ELR (cell line): ENCODE data around the gene TGM2.
A peak's percentile ranks its signal among the peaks of the same experiment; 100 is the strongest.
"Not testable (repeated sequence)": the region's sequence is repeated elsewhere in the genome, so short reads cannot be mapped to it uniquely, and the experiment has no call there.

ENCODE experiments used
- DNase-seq: peaks from one replicate; pipeline ENCODE4 v3.0.0-alpha.2; 2015; ENCODE audit warnings: low read depth

The TGM2 gene

DNA sequence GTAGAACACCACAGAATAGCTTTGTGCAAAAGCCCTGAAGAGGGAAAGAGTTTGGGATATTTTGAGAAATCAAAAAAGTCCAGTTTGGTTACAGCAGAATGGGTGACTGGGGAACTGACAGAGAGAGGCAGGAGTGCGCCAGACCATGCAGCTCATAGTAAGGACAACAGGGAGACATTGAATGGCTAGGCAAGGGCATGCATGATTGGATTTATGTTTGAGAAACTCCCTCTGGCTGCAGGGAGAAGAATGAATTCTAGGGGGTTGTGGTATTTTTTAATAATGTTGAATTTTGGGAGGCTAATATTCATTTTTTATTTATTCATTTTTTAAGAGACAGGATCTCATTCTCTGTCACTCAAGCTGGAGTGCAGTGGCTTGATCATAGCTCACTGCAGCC is 49.9 kb downstream of the TGM2 start:
- DNase-seq, result no peak

DNA sequence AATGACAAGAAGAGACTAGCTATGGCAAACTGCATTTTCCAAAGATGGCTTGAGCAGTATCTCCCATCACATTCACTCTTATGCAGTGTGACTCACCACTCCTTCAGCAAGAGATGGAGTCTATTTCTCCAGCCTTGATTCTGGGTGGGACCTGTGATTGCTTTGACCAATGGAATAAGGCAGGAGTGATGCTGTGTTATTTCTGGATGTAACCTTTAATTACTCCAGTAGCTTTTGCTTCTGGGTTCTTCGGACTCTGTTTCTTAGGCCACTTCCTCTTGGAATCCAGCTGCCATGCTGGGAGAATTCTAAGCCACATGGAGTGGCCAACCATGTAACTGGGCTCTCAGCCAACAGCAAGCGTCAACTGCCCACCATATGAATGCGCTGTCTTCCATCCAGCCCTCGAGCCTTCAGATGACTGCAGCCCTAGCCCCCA is 50.7 kb downstream of the TGM2 start:
- DNase-seq, result peak; percentile 85

DNA sequence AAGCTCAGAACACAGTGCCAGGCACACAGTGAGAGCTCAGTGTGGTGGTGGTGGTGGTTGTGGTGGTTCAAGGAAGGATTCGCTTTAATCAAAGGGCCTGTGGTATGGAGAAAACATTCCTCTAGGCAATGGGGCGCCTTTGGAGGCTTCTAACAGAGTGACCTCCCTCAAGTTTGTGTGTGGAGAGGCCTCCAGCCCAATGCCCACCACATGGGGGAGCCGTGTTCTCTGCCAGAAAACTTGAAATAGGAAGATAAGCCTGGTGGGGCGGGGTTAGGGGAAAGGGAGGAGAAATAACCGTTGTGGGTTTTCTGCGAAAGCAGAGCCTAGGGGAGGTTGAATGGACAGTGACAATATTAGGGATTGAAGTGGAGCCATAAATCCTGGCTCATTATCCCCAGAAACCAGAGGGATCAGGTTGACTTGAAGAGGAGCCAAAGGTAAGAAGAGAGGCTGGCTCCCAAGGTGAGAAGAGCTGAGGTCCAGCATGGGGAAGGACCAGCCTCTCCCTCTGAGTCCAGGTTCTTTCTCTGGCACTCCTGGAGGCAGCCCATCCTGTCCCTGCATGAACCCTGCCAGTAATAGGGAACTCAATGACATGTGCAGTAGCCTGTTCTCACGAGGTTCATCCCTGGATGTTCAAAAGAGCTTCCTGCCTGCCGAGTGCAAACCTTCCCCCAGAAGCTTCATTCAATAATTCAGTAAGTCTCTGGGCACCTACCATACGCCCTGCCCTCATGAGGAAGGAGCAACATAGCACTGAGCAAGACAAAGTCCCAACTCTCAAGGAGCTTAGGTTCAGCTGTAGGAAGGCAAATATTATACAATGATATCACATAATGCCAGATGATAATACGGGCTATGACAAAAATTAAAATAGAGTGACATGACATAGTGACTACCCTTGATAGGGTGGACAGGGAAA is 51.4 kb downstream of the TGM2 start:
- DNase-seq, result peak; percentile 69

DNA sequence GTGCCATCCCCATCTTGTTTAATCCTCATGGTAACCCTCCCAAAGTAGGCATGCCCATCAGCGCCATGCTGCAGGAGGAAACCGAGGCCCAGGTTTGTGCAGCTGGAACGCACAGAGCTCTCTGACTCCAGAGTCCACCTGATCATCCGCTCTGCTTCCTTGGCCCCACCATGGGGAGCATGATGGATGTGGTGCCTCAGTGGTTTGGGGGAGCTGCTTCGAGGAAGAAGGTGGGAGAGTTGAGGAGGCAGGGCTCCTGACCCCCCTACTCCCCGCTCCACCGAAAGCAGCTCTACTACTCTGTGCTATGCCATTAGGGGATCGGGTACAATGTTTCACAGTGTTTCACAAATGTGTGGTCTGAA is 52.2 kb downstream of the TGM2 start:
- DNase-seq, result no peak

DNA sequence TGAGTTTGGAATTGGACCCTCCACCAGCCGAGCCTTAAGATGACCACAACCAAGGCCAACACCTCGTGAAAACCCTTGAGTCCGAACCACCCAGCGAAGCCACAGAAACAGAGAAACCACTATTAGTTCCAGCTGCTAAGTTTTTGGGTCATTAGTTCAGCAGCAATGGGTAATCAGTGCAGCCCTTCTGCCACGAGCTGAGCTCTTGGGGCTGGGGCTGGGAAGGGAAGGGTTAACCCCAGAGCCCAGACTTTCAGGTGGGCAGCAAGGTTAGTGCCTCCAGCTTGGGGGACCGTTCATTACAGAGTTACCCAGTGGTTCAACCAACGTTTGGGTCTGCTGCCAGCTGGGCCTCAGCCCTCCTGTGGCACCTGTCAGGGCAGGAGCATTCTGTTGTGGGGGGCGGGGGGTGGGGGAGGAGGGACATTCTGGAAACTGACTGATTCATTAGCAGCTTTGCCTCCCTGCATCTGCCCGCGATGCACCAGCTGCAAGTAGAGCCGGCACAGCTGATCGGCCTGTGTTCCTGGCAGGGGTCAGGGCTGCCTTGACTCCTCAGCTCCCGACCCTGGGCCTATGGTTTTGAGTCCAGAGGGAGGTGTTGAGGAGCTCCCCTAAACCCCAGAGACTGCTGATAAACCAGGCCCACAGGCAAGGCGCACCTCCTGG is 52.7 kb downstream of the TGM2 start:
- no peak for DNase-seq

DNA sequence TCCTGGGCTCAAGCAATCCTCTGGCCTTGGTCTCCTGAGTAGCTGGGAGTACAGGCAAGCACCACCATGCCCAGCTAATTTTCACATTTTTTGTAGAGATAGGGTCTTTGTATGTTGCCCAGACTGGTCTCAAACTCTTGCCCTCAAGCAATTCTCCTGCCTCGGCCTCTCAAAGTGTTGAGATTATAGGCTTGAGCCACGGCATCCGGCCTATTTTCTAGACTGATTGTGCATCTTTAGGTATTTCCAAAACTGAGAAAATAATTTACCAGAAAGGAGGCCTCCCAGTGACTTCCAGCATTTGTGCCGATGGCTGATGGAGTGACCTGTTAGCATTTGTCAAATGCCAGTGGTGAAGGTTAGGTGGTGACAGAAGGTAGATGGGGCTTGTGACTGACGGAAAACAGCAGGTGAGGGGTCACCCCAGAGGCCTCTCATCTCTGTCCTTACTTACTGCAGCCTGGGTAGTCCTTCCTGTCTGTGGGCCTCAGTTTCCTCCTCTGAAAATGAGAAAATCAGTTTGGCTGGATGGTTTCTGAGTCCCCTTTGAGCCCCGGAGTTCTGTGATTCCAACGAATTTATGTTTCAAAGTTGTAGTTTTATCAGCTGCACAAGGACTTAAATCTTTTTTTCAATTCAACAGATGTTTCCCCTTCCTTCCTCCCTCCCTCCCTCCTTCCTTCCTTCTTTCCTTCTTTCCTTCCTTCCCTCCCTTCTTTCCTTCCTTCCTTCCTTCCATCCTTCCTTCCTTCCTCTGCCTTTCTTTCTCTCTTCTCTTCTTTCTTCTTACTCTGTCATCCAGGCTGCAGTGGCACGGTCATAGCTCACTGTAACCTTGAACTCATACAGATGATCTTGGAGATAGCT is 53.5 kb downstream of the TGM2 start:
- no peak for DNase-seq

DNA sequence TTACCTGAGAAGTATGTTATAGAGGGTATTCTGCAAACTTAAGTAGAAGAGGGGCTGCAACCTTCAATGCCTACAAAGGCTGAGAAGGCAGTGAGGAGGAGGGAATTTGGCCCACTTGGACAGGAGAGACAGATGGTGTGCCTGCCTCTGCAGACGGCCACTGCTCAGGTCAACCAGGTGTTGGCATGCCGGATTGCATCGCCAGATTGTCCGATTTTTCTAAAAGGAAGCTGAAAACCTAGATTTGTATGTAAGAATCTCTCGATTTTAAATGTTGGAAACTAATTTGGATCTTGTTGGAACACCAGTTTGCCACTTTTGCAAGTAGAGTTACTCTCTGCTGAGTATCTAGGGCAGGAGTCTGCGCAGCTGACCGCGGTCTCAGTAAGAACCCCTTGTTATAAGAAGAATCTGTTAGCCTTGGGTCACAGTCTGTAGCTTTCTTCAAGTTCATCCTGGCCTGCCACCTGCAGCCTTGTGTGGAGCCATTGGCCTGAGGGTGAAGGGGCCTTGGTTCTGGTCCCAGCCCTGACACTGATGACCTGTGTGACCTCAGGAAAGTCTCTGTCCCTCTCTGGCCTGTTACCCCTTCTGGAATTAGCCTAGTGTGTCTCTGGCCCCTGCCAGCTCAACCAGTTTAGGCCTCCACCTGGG is 54.4 kb downstream of the TGM2 start:
- no peak for DNase-seq

DNA sequence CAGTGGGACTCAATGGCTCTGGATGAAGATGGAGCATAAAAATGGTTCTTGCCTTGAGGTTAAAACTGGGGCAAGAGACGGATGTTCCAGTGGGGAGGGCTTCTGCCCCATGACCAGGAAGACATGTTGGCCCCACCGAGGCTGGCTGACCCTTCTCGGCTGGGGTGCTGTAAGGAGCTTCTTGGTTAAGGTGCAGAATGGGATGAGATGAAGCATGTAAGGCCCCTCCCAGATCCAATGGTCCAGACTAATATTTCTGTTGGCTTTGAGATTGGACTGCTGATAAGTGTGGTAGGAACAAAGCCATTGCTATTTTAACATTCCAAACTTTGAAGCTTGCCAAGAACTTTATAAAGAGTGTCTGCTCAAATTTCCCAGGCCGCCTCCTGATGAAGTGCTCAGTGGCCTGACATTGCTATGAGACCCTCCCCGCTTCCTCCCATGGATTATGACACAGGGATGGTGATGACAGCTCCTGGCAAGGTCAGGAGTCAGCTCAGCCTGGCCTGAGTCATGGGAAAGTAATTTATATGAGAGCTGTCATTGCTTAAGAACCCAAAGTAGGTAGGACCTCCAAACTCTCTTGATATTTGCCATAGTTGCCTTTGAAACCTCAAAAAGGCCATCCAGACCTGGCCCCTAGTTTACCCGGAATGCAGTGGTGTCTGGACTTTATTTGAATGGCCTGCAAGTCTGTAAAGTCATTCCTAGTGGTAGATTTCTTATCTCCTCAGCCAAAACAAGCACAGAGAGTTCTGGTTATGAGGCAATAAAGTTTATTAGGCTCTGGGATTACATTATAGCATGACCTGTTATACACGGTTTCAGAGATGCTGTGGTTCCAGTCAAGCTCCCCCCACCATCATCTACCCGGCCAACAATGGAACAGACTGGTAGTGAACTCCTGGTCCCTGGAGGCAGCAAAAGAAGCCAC is 55.2 kb downstream of the TGM2 start:
- DNase-seq, result peak; percentile 98

DNA sequence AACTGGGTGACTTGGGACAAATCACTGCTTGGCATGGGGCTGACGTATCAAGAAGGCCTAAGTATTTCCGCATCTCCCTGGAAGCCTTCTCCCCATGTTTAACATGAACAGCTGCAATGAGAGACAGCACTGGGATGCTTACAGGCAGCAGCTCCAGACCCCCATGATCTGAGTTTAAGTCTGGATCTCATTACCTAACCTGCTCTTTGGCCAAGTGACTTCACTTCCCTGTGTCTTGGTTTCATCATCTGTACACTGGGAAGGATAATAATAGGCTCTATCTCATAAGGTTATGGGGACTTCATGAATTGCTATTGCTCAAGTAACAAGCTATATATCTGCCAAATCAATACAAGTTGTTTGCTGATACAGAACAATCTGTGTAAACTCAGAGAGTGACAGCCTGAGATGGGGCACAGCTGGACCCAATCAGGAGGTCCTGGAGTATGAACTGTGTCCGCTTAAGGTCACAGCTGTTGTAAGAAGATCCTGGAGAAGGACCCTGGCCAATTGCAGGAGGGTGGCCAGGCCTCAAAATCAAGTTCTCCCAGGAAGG is 56.0 kb downstream of the TGM2 start:
- no peak for DNase-seq

DNA sequence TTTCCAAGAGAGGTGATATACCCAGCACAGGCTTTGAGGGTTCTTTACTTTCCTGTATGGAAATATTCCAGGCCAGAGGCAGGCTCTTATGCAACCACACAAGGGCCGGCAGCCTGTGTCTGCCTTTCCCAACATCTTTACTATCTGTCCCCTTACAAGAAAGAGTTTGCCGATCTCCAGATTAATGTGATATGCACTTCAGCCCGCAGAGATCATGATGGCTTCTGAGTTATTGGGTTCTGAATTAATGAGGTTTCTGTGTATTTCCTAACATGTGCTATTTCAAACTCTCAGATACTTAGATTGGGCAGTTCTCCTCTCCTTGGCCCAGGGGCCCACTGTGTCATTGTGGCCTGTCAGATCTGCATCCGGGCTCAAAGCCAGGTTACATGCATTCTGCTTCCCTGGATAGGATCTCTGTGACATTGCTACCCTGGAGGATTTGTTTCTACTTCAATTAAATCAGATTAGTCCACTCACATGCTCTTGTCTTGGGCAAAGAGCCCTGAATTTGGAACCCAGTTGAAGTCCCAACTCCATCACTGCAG is 56.6 kb downstream of the TGM2 start:
- peak; percentile 38 for DNase-seq

DNA sequence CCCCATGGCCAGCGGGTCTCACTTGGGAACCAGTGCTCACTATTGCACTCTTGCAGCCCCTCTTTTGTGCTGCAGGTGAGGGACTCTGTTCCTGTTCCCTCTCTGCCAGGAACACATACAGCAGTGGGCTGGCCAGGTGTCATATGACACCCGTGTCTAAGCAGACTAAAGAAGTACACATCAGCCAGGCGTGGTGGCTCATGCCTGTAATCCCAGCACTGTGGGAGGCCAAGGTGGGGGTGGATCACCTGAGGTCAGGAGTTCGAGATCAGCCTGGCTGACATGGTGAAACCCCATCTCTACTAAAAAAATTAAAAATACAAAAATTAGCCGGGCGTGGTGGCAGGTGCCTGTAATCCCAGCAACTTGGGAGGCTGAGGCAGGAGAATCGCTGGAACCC is 57.2 kb downstream of the TGM2 start:
- not testable (repeated sequence) for DNase-seq

DNA sequence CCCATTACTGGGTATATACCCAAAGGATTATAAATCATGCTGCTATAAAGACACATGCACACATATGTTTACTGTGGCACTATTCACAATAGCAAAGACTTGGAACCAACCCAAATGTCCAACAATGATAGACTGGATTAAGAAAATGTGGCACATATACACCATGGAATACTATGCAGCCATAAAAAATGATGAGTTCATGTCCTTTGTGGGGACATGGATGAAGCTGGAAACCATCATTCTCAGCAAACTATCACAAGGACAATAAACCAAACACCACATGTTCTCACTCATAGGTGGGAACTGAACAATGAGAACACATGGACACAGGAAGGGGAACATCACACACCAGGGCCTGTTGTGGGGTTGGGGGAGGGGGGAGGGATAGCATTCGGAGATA is 57.7 kb downstream of the TGM2 start:
- DNase-seq, result not testable (repeated sequence)

DNA sequence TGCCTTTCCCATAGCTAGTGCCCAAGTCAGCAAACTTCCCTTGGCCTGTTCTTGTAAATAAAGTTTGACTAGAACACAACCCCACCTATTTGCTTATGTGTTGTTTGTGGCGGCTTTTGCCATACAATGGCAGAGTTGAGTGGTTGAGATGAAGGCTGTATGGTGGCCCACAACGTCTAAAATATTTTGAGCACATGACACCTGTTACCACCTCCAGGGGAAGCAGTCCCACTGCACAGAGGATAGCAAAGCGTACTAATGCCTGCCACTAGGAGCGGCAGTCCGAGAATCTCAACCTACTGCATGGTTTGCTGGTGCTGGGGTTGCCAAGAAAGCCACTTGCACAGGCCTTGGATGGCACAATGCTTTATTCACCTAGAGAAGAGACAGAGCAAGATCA is 58.6 kb downstream of the TGM2 start:
- DNase-seq, result no peak

DNA sequence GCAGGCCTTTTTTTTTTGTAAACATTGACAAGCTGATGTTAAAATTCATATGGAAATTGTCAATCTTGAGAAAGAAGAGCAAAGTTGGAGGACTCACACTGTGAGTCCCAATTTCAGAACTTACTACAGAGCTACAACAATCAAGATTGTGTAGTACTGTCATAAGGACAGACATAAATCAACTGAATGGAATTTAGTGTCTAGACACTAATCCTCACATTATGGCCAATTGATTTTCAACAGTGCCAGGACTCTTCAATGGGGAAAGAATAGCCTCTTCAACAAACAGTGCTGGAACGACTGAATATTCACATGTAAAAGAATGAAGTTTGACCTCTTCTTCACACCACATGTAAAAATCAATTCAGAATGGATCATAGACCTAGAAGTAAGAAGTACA is 60.8 kb downstream of the TGM2 start:
- DNase-seq, result no peak

DNA sequence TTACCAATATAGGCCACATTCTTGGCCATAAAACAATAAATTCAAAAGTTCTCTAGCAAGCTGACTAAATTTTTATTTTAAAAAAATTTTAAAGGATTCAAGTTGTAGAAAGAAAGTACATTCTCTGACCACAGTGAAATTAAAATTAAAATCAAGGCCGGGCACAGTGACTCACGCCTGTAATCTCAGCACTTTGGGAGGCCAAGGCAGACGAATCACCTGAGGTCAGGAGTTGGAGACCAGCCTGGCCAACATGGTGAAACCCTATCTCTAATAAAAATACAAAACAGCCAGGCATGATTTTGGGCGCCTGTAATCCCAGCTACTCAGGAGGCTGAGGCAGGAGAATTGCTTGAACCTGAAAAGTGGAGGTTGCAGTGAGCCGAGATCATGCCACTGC is 62.9 kb downstream of the TGM2 start:
- not testable (repeated sequence) for DNase-seq

DNA sequence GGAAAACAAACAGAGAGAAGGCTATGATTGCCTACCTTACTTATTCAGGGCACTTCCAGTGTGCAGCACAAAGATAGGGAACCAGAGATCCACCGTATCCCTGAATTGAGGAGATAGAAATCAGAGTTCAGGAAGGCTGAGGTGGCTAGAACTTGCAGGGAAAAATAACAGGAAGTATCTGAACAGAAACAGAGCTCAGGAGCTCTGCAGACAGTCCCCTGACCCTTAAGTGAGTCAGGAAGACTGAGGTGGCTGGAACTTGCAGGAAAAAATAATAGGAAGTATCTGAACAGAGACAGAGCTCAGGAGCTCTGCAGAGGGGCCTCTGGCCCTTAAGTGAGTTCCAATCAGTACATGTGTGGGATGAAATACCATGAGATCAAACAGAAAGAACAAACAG is 66.1 kb downstream of the TGM2 start:
- DNase-seq, result peak; percentile 56

DNA sequence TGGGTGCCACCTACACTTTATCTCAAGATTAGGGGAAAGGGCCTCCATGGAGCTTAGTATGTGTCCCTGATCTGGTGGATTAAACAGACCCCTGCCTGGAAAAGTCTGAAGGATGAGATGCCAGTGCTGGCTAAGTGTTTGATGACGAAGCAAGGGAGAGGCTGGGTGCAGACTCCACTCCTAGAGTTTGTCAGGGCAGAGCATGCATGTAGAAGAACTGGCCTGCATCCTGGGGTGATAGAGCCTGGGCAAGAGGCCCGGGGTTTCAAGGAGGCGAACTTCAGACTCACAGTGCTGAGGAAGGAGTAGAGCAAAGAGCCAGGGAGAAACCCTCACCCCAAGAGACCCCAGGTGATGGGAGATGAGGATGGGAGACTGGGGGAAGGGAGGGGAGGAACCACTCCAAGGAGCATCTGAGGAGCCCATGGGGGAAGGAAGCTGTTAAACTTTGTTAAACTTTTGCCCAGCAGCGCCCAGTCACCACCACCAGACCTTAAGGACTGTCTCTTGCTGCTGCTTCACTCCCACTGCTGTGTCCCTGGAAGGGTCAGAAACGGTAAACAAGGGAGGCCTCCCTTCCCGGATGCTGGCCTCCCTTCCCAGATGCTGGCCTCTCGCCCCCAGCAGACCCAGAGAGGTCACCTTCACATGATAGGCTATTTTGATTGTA is 69.9 kb downstream of the TGM2 start:
- DNase-seq, result peak; percentile 57

DNA sequence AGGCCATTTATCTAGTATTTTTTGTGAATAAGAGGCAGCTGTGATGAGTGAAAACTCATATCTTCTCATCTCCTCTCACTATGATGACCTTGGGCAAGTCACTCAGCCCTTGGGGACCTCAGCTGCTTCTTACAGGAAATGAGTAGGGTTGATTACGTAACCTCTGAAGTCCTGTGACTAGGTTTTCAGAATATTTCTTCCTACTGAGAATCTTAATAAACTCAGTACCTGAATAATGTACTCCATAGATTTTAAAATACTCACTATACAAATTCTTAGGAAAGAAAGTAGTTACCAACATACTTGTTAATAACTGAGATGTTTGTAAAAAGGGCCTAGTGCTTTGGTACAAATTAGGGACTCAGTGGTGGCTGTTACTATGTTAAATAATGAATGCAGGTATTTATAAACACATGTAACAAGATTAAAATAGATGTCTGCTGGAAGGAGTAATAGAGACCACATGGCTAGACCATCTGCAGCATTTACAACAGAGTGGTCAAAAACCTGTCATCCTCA is 70.6 kb downstream of the TGM2 start:
- DNase-seq, result peak; percentile 95

DNA sequence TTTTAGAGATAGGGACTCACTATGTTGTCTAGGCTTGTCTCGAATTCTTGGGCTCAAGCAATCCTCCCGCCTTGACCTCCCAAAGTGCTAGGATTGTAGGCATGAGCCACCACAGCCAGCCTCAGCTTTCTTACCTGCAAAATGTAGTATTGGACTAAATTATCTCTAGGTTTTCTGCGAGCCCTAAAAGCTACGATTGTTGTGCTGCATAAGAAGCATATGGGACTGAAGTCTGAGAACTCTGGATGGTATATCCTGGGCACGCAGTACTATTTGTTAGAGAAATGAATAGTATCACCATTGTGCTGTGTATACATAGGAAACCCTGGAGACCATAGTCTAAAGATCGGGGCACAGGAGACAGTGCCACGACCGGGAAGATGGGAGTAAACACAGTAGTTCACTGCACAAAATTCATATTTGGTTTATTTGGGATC is 71.4 kb downstream of the TGM2 start:
- no peak for DNase-seq
